ENCODE results near the gene ARMC2. TPM values are rescaled to one million over a fixed set of nuclear protein-coding genes. Genes with fewer than 3 reads are reported as not detected.

The ARMC2 gene
- total RNA-seq, 2 experiments from 2014 or later = 2.6 to 8.4 TPM

- 0 out of 2 replicates have a peak, but pooled peaks have one; percentile 21 for TF ChIP-seq CTCF (conservative IDR thresholded peaks at IDR 0.05; ENCODE audit: low read length)
- TF ChIP-seq EZH2phosphoT487 (IDR thresholded peaks at IDR 0.05; ENCODE audit: borderline replicate concordance, low read depth, low read length) = no peak
- H3K4me2 ChIP-seq (ENCODE audit: low read length) = no peak overlapping the region
- peaks cover 20% of the 10 kb centered on the region for H3K4me1 ChIP-seq (ENCODE audit: insufficient read depth, low read length, poor library complexity, severe bottlenecking)
- H3K27ac ChIP-seq (ENCODE audit: low read depth, low read length, poor library complexity, severe bottlenecking) = no peak overlapping the region
- no TSS peak for BruUV-seq (replicated peaks)
- no peaks in the 10 kb centered on the region for H3K9me2 ChIP-seq (ENCODE audit: insufficient read depth, low read length)
- H3K9me3 ChIP-seq (ENCODE audit: low read length) = no peaks in the 10 kb centered on the region
- ChIA-PET CTCF (ENCODE audit: unreplicated experiment) (interaction anchor here (1.1 kb wide), 1 partner anchor 8 kb away, joined by 3 read pairs; no protein-coding TSS in a partner anchor), POLR2A (interaction anchor here (0.5 to 2.1 kb wide), 3 partner anchors 10 to 491 kb away, joined by 3 to 15 read pairs (median 4); no protein-coding TSS in a partner anchor)
- H2AFZ ChIP-seq (ENCODE audit: low read length) = peak overlapping the region; percentile 66; the same call in 1 of the 2 replicates
- no peaks in the 10 kb centered on the region for H3K36me3 ChIP-seq (ENCODE audit: insufficient read depth, low read length)
- DNase-seq (ENCODE audit: low spot score) = peak; percentile 37
- intact Hi-C loops (cut with micrococcal nuclease; ENCODE audit: unreplicated experiment) = no loop called here
- H3K4me3 ChIP-seq (ENCODE audit: low read depth, low read length, poor library complexity, severe bottlenecking) = no peak overlapping the region
- no peaks in the 10 kb centered on the region for H4K20me1 ChIP-seq (ENCODE audit: insufficient read depth, low read length)
- H3K79me2 ChIP-seq (ENCODE audit: insufficient read depth, low read depth, low read length) = no peaks in the 10 kb centered on the region
These were observed 1.6 kb upstream of the ARMC2 start for GRCh38 chr6:108846628-108847027.

- no peaks in the 10 kb centered on the region for H3K9me3 ChIP-seq (ENCODE audit: low read length)
- peak overlapping the region; percentile 28 for H3K27ac ChIP-seq (ENCODE audit: low read depth, low read length, poor library complexity, severe bottlenecking)
- ChIA-PET CTCF (ENCODE audit: unreplicated experiment) (interaction anchor here (1.0 to 1.3 kb wide), 4 partner anchors 10 to 231 kb away, joined by 3 read pairs; no protein-coding TSS in a partner anchor), POLR2A (interaction anchor here (0.5 to 2.1 kb wide), 16 partner anchors 9 to 1497 kb away, joined by 3 to 15 read pairs (median 4); partner anchors contain the start of gene SESN1)
- no peaks in the 10 kb centered on the region for H3K79me2 ChIP-seq (ENCODE audit: insufficient read depth, low read depth, low read length)
- peak overlapping the region; percentile 80 for H3K4me3 ChIP-seq (ENCODE audit: low read depth, low read length, poor library complexity, severe bottlenecking)
- no TSS peak for BruUV-seq (replicated peaks)
- intact Hi-C loops (cut with micrococcal nuclease; ENCODE audit: unreplicated experiment) = no loop called here
- H3K36me3 ChIP-seq (ENCODE audit: insufficient read depth, low read length) = no peaks in the 10 kb centered on the region
- TF ChIP-seq EZH2phosphoT487 (IDR thresholded peaks at IDR 0.05; ENCODE audit: borderline replicate concordance, low read depth, low read length) (no peak), CTCF (conservative IDR thresholded peaks at IDR 0.05; ENCODE audit: low read length) (no peak)
- peaks cover 20% of the 10 kb centered on the region for H3K4me1 ChIP-seq (ENCODE audit: insufficient read depth, low read length, poor library complexity, severe bottlenecking)
- DNase-seq (ENCODE audit: low spot score) = no peak
- H4K20me1 ChIP-seq (ENCODE audit: insufficient read depth, low read length) = no peaks in the 10 kb centered on the region
- H3K4me2 ChIP-seq (ENCODE audit: low read length) = peak overlapping the region; percentile 89
- no peaks in the 10 kb centered on the region for H3K9me2 ChIP-seq (ENCODE audit: insufficient read depth, low read length)
- peak overlapping the region; percentile 66 for H2AFZ ChIP-seq (ENCODE audit: low read length)
These were observed 495 bp upstream of the ARMC2 start for GRCh38 chr6:108847738-108848115.

GRCh38 chr6:108850669-108851465, 2.6 kb downstream of the ARMC2 start:
- TF ChIP-seq EZH2phosphoT487 (IDR thresholded peaks at IDR 0.05; ENCODE audit: borderline replicate concordance, low read depth, low read length) (no peak), CTCF (conservative IDR thresholded peaks at IDR 0.05; ENCODE audit: low read length) (no peak)
- intact Hi-C loops (cut with micrococcal nuclease; ENCODE audit: unreplicated experiment) = no loop called here
- no peak overlapping the region for H3K4me2 ChIP-seq (ENCODE audit: low read length)
- no peaks in the 10 kb centered on the region for H3K9me2 ChIP-seq (ENCODE audit: insufficient read depth, low read length)
- H4K20me1 ChIP-seq (ENCODE audit: insufficient read depth, low read length) = no peaks in the 10 kb centered on the region
- H3K4me3 ChIP-seq (ENCODE audit: low read depth, low read length, poor library complexity, severe bottlenecking) = no peak overlapping the region
- ChIA-PET CTCF (ENCODE audit: unreplicated experiment) (no interaction called here), POLR2A (interaction anchor here (1.0 kb wide), 1 partner anchor 10 kb away, joined by 3 read pairs; no protein-coding TSS in a partner anchor)
- no TSS peak for BruUV-seq (replicated peaks)
- no peak overlapping the region for H3K27ac ChIP-seq (ENCODE audit: low read depth, low read length, poor library complexity, severe bottlenecking)
- peaks cover 20% of the 10 kb centered on the region for H3K4me1 ChIP-seq (ENCODE audit: insufficient read depth, low read length, poor library complexity, severe bottlenecking)
- H3K9me3 ChIP-seq (ENCODE audit: low read length) = no peaks in the 10 kb centered on the region
- DNase-seq (ENCODE audit: low spot score) = no peak
- no peaks in the 10 kb centered on the region for H3K79me2 ChIP-seq (ENCODE audit: insufficient read depth, low read depth, low read length)
- H3K36me3 ChIP-seq (ENCODE audit: insufficient read depth, low read length) = 0 out of 2 replicates have a peak, but pooled peaks cover 3% of the 10 kb centered on the region
- H2AFZ ChIP-seq (ENCODE audit: low read length) = no peak overlapping the region

Data from OCI-LY7 (cell line).